Small intestine (tissue), 7 donors: Measurements from ENCODE around the gene GGTA1. TPM values are rescaled to one million over a fixed set of nuclear protein-coding genes. Genes with fewer than 3 reads are reported as not detected.
A peak's percentile ranks its signal among the peaks of the same experiment; 100 is the strongest.
"Not testable (repeated sequence)": the region's sequence is repeated elsewhere in the genome, so short reads cannot be mapped to it uniquely, and the experiment has no call there.

ENCODE experiments used
- DNase-seq, 2 donors: peaks; one replicate each; pipeline versions ENCODE4 v3.0.0 to v3.0.0-alpha.2; 2013
- FAIRE-seq: peaks from 2 replicates; lab custom pipeline; 2012; peaks lifted over from hg19 to GRCh38; lab: Jason Lieb, UNC
- H3K27ac ChIP-seq, 3 donors: one replicate each; pipeline ENCODE4 v1.5.1; 2013; ENCODE audit warnings: low read length in 2 of 3, mild to moderate bottlenecking in 2 of 3, control low read depth in 1 of 3, inconsistent platforms in 1 of 3, low read depth in 1 of 3, moderate library complexity in 1 of 3
- H3K27me3 ChIP-seq, 3 donors: one replicate each; pipeline ENCODE4 v1.6.1; 2013; ENCODE audit warnings: low read length in 3 of 3, inconsistent platforms in 1 of 3; ENCODE audit not compliant: control insufficient read depth in 3 of 3, insufficient read depth in 3 of 3
- H3K36me3 ChIP-seq, 3 donors: one replicate each; pipeline ENCODE4 v1.6.1; 2013; ENCODE audit warnings: low read length in 3 of 3, inconsistent platforms in 1 of 3, low read depth in 1 of 3, mild to moderate bottlenecking in 1 of 3, moderate library complexity in 1 of 3; ENCODE audit not compliant: control insufficient read depth in 3 of 3, insufficient read depth in 2 of 3
- H3K4me1 ChIP-seq, 3 donors: one replicate each; pipeline ENCODE4 v1.6.1; 2013; ENCODE audit warnings: low read length in 2 of 3, inconsistent platforms in 1 of 3, low read depth in 1 of 3, mild to moderate bottlenecking in 1 of 3, moderate library complexity in 1 of 3; ENCODE audit not compliant: control insufficient read depth in 3 of 3, insufficient read depth in 2 of 3
- H3K4me3 ChIP-seq, 3 donors: one replicate each; pipeline ENCODE4 v1.5.1; 2013; ENCODE audit warnings: low read length in 3 of 3, control low read depth in 1 of 3, inconsistent platforms in 1 of 3, low read depth in 1 of 3, mild to moderate bottlenecking in 1 of 3, moderate library complexity in 1 of 3
- H3K9me3 ChIP-seq, 2 donors: one replicate each; pipeline ENCODE4 v1.6.1; 2013; ENCODE audit warnings: low read depth in 1 of 2, low read length in 1 of 2; ENCODE audit not compliant: control insufficient read depth in 2 of 2, insufficient read depth in 1 of 2
- WGBS, 3 donors: extraction: QIAGEN DNeasy Blood & Tissue Kit; methylation state at CpG; one replicate each; pipeline ENCODE4 v1.1.7; 2013; 5-methylcytosine and 5-hydroxymethylcytosine counted together
- polyA plus RNA-seq, 4 donors: library from polyadenylated mRNA; stranded (reverse) in 3 of 4; unstranded in 1 of 4; fragments of 200-250 nt in 3 of 4; fragments of 120-200 nt in 1 of 4; gene quantifications; one replicate each; pipeline versions ENCODE4 v1.2.1 to v1.2.3, GENCODE V29; 2013
- donor health status: healthy with polysubstance abuse.
- donor health status: control.
- donor health status: control.
- donor health status: Bipolar disorder and iron deficiency.
- donor health status: healthy.

GGTA1 gene
- polyA plus RNA-seq, 4 donors, result 0.67 to 11.3 (median 6.0) TPM

- no peaks in the 10 kb centered on the region for H3K4me1 ChIP-seq
- no peak overlapping the region for H3K4me3 ChIP-seq
- H3K27me3 ChIP-seq, result peaks cover 0 to 5% (median 2%) of the 10 kb centered on the region in 3 donors
- no peaks in the 10 kb centered on the region for H3K9me3 ChIP-seq
- no peak for DNase-seq
- H3K36me3 ChIP-seq, result no peaks in the 10 kb centered on the region
- FAIRE-seq, result no peak
- WGBS, 3 donors, result 44 to 64% (median 44%) methylated on average over 4 of the region's 4 CpGs
- H3K27ac ChIP-seq, result no peak overlapping the region
Measured at GRCh38 chr9:121464968-121465367, 34.7 kb downstream of the GGTA1 start.

- Histone ChIP-seq H3K27ac (no peak overlapping the region), H3K27me3 (no peaks in the 10 kb centered on the region), H3K4me1 (no peaks in the 10 kb centered on the region), H3K36me3 (no peaks in the 10 kb centered on the region), H3K4me3 (no peak overlapping the region), H3K9me3 (no peaks in the 10 kb centered on the region)
- FAIRE-seq, result no peak
- peak in 1 of 2 donors; percentile 21 for DNase-seq
- WGBS, 3 donors, result 35 to 44% (median 41%) methylated on average over 10 of the region's 10 CpGs
Measured at GRCh38 chr9:121463026-121463807, 36.4 kb downstream of the GGTA1 start.

GRCh38 chr9:121459513-121459912 lies 40.1 kb downstream of the GGTA1 start:
- Histone ChIP-seq H3K4me1 (no peaks in the 10 kb centered on the region), H3K27ac (no peak overlapping the region), H3K9me3 (no peaks in the 10 kb centered on the region), H3K36me3 (no peaks in the 10 kb centered on the region), H3K4me3 (no peak overlapping the region), H3K27me3 (no peaks in the 10 kb centered on the region)
- WGBS, 3 donors, result 3 to 24% (median 22%) methylated on average over 1 of the region's 1 CpG
- no peak for FAIRE-seq
- DNase-seq, result no peak

GRCh38 chr9:121458449-121458848 lies 41.2 kb downstream of the GGTA1 start:
- DNase-seq, H3K27ac ChIP-seq, H3K4me1 ChIP-seq, H3K27me3 ChIP-seq, H3K4me3 ChIP-seq, H3K9me3 ChIP-seq, FAIRE-seq, H3K36me3 ChIP-seq: not testable (repeated sequence)
- 90 to 93% (median 93%) methylated on average over 4 of the region's 4 CpGs for WGBS, 3 donors

- Histone ChIP-seq H3K4me3 (no peak overlapping the region), H3K27me3 (no peaks in the 10 kb centered on the region), H3K9me3 (no peaks in the 10 kb centered on the region), H3K27ac (no peak overlapping the region), H3K4me1 (no peaks in the 10 kb centered on the region), H3K36me3 (no peaks in the 10 kb centered on the region)
- DNase-seq (no peak), FAIRE-seq (no peak)
- WGBS, 3 donors, result 61 to 73% (median 70%) methylated on average over 8 of the region's 8 CpGs
Measured at GRCh38 chr9:121455527-121456239, 44.0 kb downstream of the GGTA1 start.

GRCh38 chr9:121454972-121455371 lies 44.7 kb downstream of the GGTA1 start:
- no peak overlapping the region for H3K27ac ChIP-seq

GRCh38 chr9:121453232-121453892 lies 46.3 kb downstream of the GGTA1 start:
- Histone ChIP-seq H3K27ac (no peak overlapping the region), H3K27me3 (no peaks in the 10 kb centered on the region), H3K4me1 (no peaks in the 10 kb centered on the region), H3K4me3 (no peak overlapping the region), H3K9me3 (no peaks in the 10 kb centered on the region), H3K36me3 (no peaks in the 10 kb centered on the region)
- DNase-seq (no peak), FAIRE-seq (no peak)
- 64 to 72% (median 65%) methylated on average over 9 of the region's 9 CpGs for WGBS, 3 donors

More at GRCh38 chr9:121454972-121455371, 44.7 kb downstream of the GGTA1 start:
- no peak for DNase-seq
- WGBS, 3 donors, result 60 to 72% (median 64%) methylated on average over 3 of the region's 3 CpGs
- H3K4me1 ChIP-seq, result no peaks in the 10 kb centered on the region
- H3K27me3 ChIP-seq, result no peaks in the 10 kb centered on the region
- no peak overlapping the region for H3K4me3 ChIP-seq
- H3K9me3 ChIP-seq, result no peaks in the 10 kb centered on the region
- no peak for FAIRE-seq
- H3K36me3 ChIP-seq, result no peaks in the 10 kb centered on the region

GRCh38 chr9:121452085-121452484 lies 47.6 kb downstream of the GGTA1 start:
- WGBS, 3 donors, result 88 to 93% (median 90%) methylated on average over 6 of the region's 6 CpGs
- Histone ChIP-seq H3K9me3 (no peaks in the 10 kb centered on the region), H3K36me3 (no peaks in the 10 kb centered on the region), H3K4me1 (no peaks in the 10 kb centered on the region), H3K4me3 (no peak overlapping the region), H3K27me3 (no peaks in the 10 kb centered on the region), H3K27ac (no peak overlapping the region)
- no peak for DNase-seq
- no peak for FAIRE-seq
